HepG2 (cell line): ENCODE data around the gene BUB1. TPM values are rescaled to one million over a fixed set of nuclear protein-coding genes. Genes with fewer than 3 reads are reported as not detected.
A peak's percentile ranks its signal among the peaks of the same experiment; 100 is the strongest.

Experiments
- ASH2L ChIP-seq: fragments of 300-600, 200-600 bp; sonication (generic); IDR thresholded peaks from 2 replicates; pipeline ENCODE4 v1.7.0; 2017; ENCODE audit warnings: low read depth, mild to moderate bottlenecking, moderate library complexity, mixed read lengths, low read length; ENCODE audit not compliant: insufficient read length
- CBFB ChIP-seq: sonication (generic); formaldehyde crosslinking; IDR thresholded peaks from 2 replicates; pipeline ENCODE4 v1.4.0; 2020; ENCODE audit warnings: missing genetic modification reagents
- GABPA ChIP-seq, 2 experiments: IDR thresholded peaks; 2 replicates each; pipeline ENCODE4 v1.6.1; 2011 to 2016; ENCODE audit warnings: low read depth in 2 of 2, low read length in 1 of 2, missing biosample characterization in 1 of 2, missing genetic modification characterization in 1 of 2
- GATAD2A ChIP-seq: IDR thresholded peaks from 2 replicates; pipeline ENCODE4 v1.6.1; 2016
- KDM6A ChIP-seq: IDR thresholded peaks from 2 replicates; pipeline ENCODE4 v1.6.1; 2016; ENCODE audit warnings: low read depth
- SMAD1 ChIP-seq: sonication (generic); formaldehyde crosslinking; IDR thresholded peaks from 2 replicates; pipeline ENCODE4 v1.4.0; 2020; ENCODE audit warnings: missing genetic modification reagents, low read depth, mild to moderate bottlenecking, borderline replicate concordance
- SMARCE1 ChIP-seq: fragments of 450-650 bp; IDR thresholded peaks from 2 replicates; pipeline ENCODE4 v1.6.1; 2017; ENCODE audit warnings: borderline replicate concordance
- SNAI1 ChIP-seq: sonication (generic); formaldehyde crosslinking; IDR thresholded peaks from 2 replicates; pipeline ENCODE4 v1.5.0; 2020; ENCODE audit warnings: mild to moderate bottlenecking, missing genetic modification reagents, borderline replicate concordance
- TMF1 ChIP-seq: sonication (generic); formaldehyde crosslinking; IDR thresholded peaks from 2 replicates; pipeline ENCODE4 v1.8.1; 2022; ENCODE audit warnings: low read depth, missing genetic modification reagents
- ZFP90 ChIP-seq: sonication (generic); formaldehyde crosslinking; IDR thresholded peaks from 2 replicates; pipeline ENCODE4 v1.8.0; 2022; ENCODE audit warnings: missing genetic modification reagents, mild to moderate bottlenecking, inconsistent platforms, borderline replicate concordance
- ZKSCAN1 ChIP-seq: fragments of 150-350 bp; IDR thresholded peaks from 2 replicates; pipeline ENCODE4 v1.6.1; 2014; ENCODE audit warnings: low read length
- ZNF224 ChIP-seq: sonication (generic); formaldehyde crosslinking; IDR thresholded peaks from 2 replicates; pipeline ENCODE4 v1.5.0; 2020; ENCODE audit warnings: mild to moderate bottlenecking, missing genetic modification reagents
- ZNF337 ChIP-seq: sonication (generic); formaldehyde crosslinking; IDR thresholded peaks from 2 replicates; pipeline ENCODE4 v1.5.1; 2020; ENCODE audit warnings: missing genetic modification reagents, low read depth, mild to moderate bottlenecking, borderline replicate concordance
- ZNF451 ChIP-seq: sonication (generic); formaldehyde crosslinking; IDR thresholded peaks from 2 replicates; pipeline ENCODE4 v1.5.0; 2020; ENCODE audit warnings: mild to moderate bottlenecking, missing genetic modification reagents
- ZNF660 ChIP-seq: sonication (generic); formaldehyde crosslinking; IDR thresholded peaks from 2 replicates; pipeline ENCODE4 v1.5.1; 2020; ENCODE audit warnings: mild to moderate bottlenecking, low read depth, missing genetic modification reagents, borderline replicate concordance
- ZNF776 ChIP-seq: sonication (generic); formaldehyde crosslinking; IDR thresholded peaks from 2 replicates; pipeline ENCODE4 v1.4.0; 2020; ENCODE audit warnings: mild to moderate bottlenecking, missing genetic modification reagents
- ZSCAN12 ChIP-seq: sonication (generic); formaldehyde crosslinking; IDR thresholded peaks from 2 replicates; pipeline ENCODE4 v1.9.0; 2021; ENCODE audit warnings: mild to moderate bottlenecking, missing genetic modification reagents
- polyA plus RNA-seq, 8 experiments: library from polyadenylated mRNA; depleted of rRNA in 3 of 8; stranded (reverse) in 7 of 8; unstranded in 1 of 8; fragments of >200 nt; fragmentation: Illumina TruSeq in 4 of 8; extraction: Trizol in 4 of 8; gene quantifications; 2 replicates each; pipeline versions ENCODE4 v1.2.1 to v1.2.3, GENCODE V29; 2011 to 2016; ENCODE audit warnings: low read depth in 4 of 8, missing spikeins in 1 of 8, mixed read lengths in 1 of 8; ENCODE audit not compliant: insufficient read depth in 1 of 8
- total RNA-seq, 5 experiments: library from RNA; depleted of rRNA; stranded (reverse); fragments of >200 nt; fragmentation: Illumina TruSeq; extraction: Trizol; gene quantifications; 2 replicates each; pipeline ENCODE4 v1.2.3, GENCODE V29; 2016; ENCODE audit warnings: low read depth in 1 of 5
- TF ChIP-seq, protein P1 (sequence below): sonication (generic); formaldehyde crosslinking; IDR thresholded peaks from 2 replicates; pipeline ENCODE4 v1.4.0; 2020; ENCODE audit warnings: mild to moderate bottlenecking, missing genetic modification reagents
- TF ChIP-seq, protein P2 (sequence below): sonication (generic); formaldehyde crosslinking; IDR thresholded peaks from 2 replicates; pipeline ENCODE4 v1.4.0; 2020; ENCODE audit warnings: mild to moderate bottlenecking, missing genetic modification reagents
- TF ChIP-seq, protein P3 (sequence below): sonication (generic); formaldehyde crosslinking; IDR thresholded peaks from 2 replicates; pipeline ENCODE4 v1.5.0; 2020; ENCODE audit warnings: missing genetic modification reagents
- TF ChIP-seq, protein P4 (sequence below): sonication (generic); formaldehyde crosslinking; conservative IDR thresholded peaks from 2 replicates; pipeline ENCODE4 v1.8.1; 2023; ENCODE audit warnings: missing genetic modification reagents

BUB1 gene
- total and polyA plus RNA-seq, 2 of the 13 experiments (the other 11 are each of a cell fraction or from before 2014, with no cell fraction given) = 27.8 to 52.6 TPM

DNA sequence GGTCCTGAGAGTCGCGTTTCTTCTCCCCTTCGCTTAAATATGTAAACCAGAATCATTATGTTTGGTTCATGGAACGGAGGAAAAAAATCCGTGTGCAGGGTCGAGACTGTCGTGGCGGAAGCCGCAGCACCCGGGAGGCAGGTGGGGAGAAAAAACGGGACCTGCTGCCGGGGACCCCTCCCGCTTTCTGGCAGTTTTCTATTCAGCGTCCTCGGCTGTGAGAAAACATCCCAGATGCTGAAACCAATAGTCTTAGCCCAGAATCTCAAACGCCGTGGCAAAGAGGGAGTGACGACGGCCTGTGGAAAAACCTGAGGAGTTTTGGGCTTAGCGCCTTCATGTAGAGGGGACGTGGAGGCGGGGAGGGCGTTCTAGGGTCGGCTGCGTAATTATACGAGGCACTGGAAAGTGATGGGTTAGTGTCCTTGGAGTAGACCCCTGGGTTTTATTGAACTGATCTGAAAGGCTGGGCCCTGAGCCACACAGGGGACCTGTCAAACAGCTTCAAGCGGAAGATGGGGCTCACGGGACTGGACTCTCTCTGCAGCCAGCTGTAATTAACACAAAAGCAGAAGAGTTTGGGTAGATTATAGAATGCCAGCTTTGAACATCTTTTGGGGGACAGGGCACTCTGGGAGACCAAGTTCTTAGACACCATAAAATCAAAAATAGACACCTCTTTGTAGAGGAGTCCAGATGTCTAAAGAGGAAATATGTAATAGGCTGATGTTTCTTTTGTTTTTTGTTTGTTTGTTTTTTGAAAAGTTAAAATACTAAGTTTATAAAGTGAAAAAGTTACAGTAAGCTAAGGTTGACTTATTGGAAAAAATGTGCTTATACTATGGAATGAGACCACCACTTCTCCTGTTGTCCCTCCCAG is 834 bp upstream of the BUB1 start (continued):
- no peak for TF ChIP-seq GABPA (IDR thresholded peaks at IDR 0.05; ENCODE audit: low read depth, low read length)
- no peak for TF ChIP-seq GABPA (CRISPR knock-in tag; IDR thresholded peaks at IDR 0.05; ENCODE audit: low read depth)
- TF ChIP-seq ZSCAN12 (CRISPR knock-in tag) = peak; percentile 85; the same call in 1 of the 2 replicates
- TF ChIP-seq, protein P1, sequence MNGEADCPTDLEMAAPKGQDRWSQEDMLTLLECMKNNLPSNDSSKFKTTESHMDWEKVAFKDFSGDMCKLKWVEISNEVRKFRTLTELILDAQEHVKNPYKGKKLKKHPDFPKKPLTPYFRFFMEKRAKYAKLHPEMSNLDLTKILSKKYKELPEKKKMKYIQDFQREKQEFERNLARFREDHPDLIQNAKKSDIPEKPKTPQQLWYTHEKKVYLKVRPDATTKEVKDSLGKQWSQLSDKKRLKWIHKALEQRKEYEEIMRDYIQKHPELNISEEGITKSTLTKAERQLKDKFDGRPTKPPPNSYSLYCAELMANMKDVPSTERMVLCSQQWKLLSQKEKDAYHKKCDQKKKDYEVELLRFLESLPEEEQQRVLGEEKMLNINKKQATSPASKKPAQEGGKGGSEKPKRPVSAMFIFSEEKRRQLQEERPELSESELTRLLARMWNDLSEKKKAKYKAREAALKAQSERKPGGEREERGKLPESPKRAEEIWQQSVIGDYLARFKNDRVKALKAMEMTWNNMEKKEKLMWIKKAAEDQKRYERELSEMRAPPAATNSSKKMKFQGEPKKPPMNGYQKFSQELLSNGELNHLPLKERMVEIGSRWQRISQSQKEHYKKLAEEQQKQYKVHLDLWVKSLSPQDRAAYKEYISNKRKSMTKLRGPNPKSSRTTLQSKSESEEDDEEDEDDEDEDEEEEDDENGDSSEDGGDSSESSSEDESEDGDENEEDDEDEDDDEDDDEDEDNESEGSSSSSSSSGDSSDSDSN = peak; percentile 2; the same call in 1 of the 2 replicates
- TF ChIP-seq ZNF660 (CRISPR knock-in tag) = no peak
- no peak for TF ChIP-seq SMARCE1
- no peak for TF ChIP-seq CBFB (CRISPR knock-in tag)
- TF ChIP-seq, protein P2, sequence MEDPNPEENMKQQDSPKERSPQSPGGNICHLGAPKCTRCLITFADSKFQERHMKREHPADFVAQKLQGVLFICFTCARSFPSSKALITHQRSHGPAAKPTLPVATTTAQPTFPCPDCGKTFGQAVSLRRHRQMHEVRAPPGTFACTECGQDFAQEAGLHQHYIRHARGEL (CRISPR knock-in tag) = 0 out of 2 replicates have a peak, but pooled peaks have one; percentile 25
- 0 out of 2 replicates have a peak, but pooled peaks have one; percentile 8 for TF ChIP-seq ZNF776 (CRISPR knock-in tag)
- TF ChIP-seq SMAD1 (CRISPR knock-in tag) = no peak
- 0 out of 2 replicates have a peak, but pooled peaks have one; percentile 37 for TF ChIP-seq ZNF224 (CRISPR knock-in tag)
- 0 out of 2 replicates have a peak, but pooled peaks have one; percentile 13 for TF ChIP-seq SNAI1 (CRISPR knock-in tag)
- TF ChIP-seq TMF1 (CRISPR knock-in tag) = 0 out of 2 replicates have a peak, but pooled peaks have one; percentile 51
- TF ChIP-seq KDM6A (CRISPR knock-in tag) = no peak
- no peak for TF ChIP-seq ZNF337
- TF ChIP-seq, protein P3, sequence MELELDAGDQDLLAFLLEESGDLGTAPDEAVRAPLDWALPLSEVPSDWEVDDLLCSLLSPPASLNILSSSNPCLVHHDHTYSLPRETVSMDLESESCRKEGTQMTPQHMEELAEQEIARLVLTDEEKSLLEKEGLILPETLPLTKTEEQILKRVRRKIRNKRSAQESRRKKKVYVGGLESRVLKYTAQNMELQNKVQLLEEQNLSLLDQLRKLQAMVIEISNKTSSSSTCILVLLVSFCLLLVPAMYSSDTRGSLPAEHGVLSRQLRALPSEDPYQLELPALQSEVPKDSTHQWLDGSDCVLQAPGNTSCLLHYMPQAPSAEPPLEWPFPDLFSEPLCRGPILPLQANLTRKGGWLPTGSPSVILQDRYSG (CRISPR knock-in tag) = no peak
- TF ChIP-seq ZFP90 (CRISPR knock-in tag) = peak; percentile 42; the same call in 1 of the 2 replicates
- TF ChIP-seq, protein P4, sequence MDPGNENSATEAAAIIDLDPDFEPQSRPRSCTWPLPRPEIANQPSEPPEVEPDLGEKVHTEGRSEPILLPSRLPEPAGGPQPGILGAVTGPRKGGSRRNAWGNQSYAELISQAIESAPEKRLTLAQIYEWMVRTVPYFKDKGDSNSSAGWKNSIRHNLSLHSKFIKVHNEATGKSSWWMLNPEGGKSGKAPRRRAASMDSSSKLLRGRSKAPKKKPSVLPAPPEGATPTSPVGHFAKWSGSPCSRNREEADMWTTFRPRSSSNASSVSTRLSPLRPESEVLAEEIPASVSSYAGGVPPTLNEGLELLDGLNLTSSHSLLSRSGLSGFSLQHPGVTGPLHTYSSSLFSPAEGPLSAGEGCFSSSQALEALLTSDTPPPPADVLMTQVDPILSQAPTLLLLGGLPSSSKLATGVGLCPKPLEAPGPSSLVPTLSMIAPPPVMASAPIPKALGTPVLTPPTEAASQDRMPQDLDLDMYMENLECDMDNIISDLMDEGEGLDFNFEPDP (CRISPR knock-in tag) = 0 out of 2 replicates have a peak, but pooled peaks have one; percentile 36
- no peak for TF ChIP-seq ZKSCAN1
- TF ChIP-seq ASH2L = peak; percentile 71
- peak; percentile 4; the same call in 1 of the 2 replicates for TF ChIP-seq GATAD2A (CRISPR knock-in tag)
- 0 out of 2 replicates have a peak, but pooled peaks have one; percentile 10 for TF ChIP-seq ZNF451
